K562 (cell line): ENCODE measurements around the gene TMSB15A. TPM values are rescaled to one million over a fixed set of nuclear protein-coding genes. Genes with fewer than 3 reads are reported as not detected.

ENCODE experiments used
- ATAC-seq: fragments of 200-7000 bp; cut with Tn5 transposase; 3 replicates; pipeline ENCODE4 v1.9.1; 2020; ENCODE audit warnings: moderate library complexity
- Bru-seq: library from RNA; stranded (reverse); fragments of 400-500 nt; gene quantifications from one replicate; lab custom pipeline; 2021; lab: Mats Ljungman, UMichigan
- BruChase-seq, 2 experiments: library from RNA; stranded (reverse); fragments of 400-500 nt; gene quantifications; one replicate each; lab custom pipeline; 2021; lab: Mats Ljungman, UMichigan
- BruUV-seq: library from RNA; stranded (reverse); fragments of 400-500 nt; replicated peaks from 2 replicates; lab custom pipeline; 2021; lab: Mats Ljungman, UMichigan
- CTCF ChIA-PET: fragments of 300-600 bp; formaldehyde crosslinking; extraction: SDS; loops from one replicate; lab custom pipeline; 2021; ENCODE audit warnings: low intra/inter-chr PET ratio; lab: Yijun Ruan, JAX
- POLR2A ChIA-PET: fragments of 300-600, 350-650 bp; sonication (Branson Sonifier 250); formaldehyde crosslinking; extraction: SDS; loops from one replicate; lab custom pipeline; 2021; ENCODE audit warnings: antibody characterized with exemption, inconsistent platforms; lab: Yijun Ruan, JAX
- DNase-seq, 4 experiments: peaks; one replicate each; pipeline versions ENCODE4 v3.0.0 to v3.0.0-alpha.2; 2011 to 2018; ENCODE audit warnings: low spot score in 3 of 4, mixed read lengths in 3 of 4; ENCODE audit errors: extremely low read depth in 1 of 4
- FAIRE-seq: peaks from 2 replicates; lab custom pipeline; 2011; peaks lifted over from hg19 to GRCh38; lab: Jason Lieb, UNC
- H2AFZ ChIP-seq: 2 replicates; pipeline ENCODE4 v1.6.0; 2011; ENCODE audit warnings: low read depth, low read length, control low read depth, inconsistent platforms
- H3K27ac ChIP-seq: fragments of 200-600 bp; 3 replicates; pipeline ENCODE4 v1.8.0; 2011; ENCODE audit warnings: low read depth, mild to moderate bottlenecking, control low read depth, inconsistent platforms, low read length, moderate library complexity, mixed read lengths; ENCODE audit errors: extremely low read depth
- H3K27me3 ChIP-seq, 2 experiments: fragments of 300-600 bp in 1 of 2; 2 replicates in 1 of 2; 3 replicates in 1 of 2; pipeline versions ENCODE4 v1.6.0 to v1.8.0; 2011; ENCODE audit warnings: inconsistent platforms in 2 of 2, low read length in 2 of 2, mild to moderate bottlenecking in 1 of 2, mixed read lengths in 1 of 2, moderate library complexity in 1 of 2; ENCODE audit not compliant: control insufficient read depth in 2 of 2, insufficient read depth in 2 of 2
- H3K36me3 ChIP-seq: fragments of 300-600 bp; 3 replicates; pipeline ENCODE4 v1.8.0; 2011; ENCODE audit warnings: mild to moderate bottlenecking, low read length, inconsistent platforms; ENCODE audit not compliant: control insufficient read depth, insufficient read depth
- H3K4me1 ChIP-seq, 2 experiments: fragments of 200-600 bp in 1 of 2; replicated peaks in 1 of 2; 2 replicates in 1 of 2; 3 replicates in 1 of 2; pipeline versions ENCODE4 v1.5.1 to v1.8.0; 2011; ENCODE audit warnings: inconsistent platforms in 2 of 2, low read length in 2 of 2, mild to moderate bottlenecking in 1 of 2, mixed read lengths in 1 of 2, moderate library complexity in 1 of 2; ENCODE audit not compliant: control insufficient read depth in 2 of 2, insufficient read depth in 2 of 2
- H3K4me2 ChIP-seq: 2 replicates; pipeline ENCODE4 v1.6.1; 2011; ENCODE audit warnings: low read length, control low read depth, inconsistent platforms, mixed read lengths; ENCODE audit not compliant: insufficient read depth
- H3K4me3 ChIP-seq: fragments of 200-600 bp; sonication (generic), shearing (Covaris generic); 2 replicates; pipeline ENCODE4 v1.5.1; 2016; ENCODE audit warnings: control low read depth, inconsistent platforms
- H3K79me2 ChIP-seq: fragments of 200-600 bp; 3 replicates; pipeline ENCODE4 v1.8.0; 2011; ENCODE audit warnings: low read length, inconsistent platforms; ENCODE audit not compliant: control insufficient read depth, insufficient read depth
- H3K9ac ChIP-seq, 2 experiments: 2 replicates each; pipeline versions ENCODE4 v1.6.0 to v1.6.1; 2011; ENCODE audit warnings: low read depth in 2 of 2, low read length in 2 of 2, control low read depth in 1 of 2, inconsistent platforms in 1 of 2, mild to moderate bottlenecking in 1 of 2, mixed read lengths in 1 of 2; ENCODE audit not compliant: insufficient read depth in 1 of 2
- H3K9me1 ChIP-seq: one replicate; pipeline ENCODE4 v1.6.0; 2011; ENCODE audit warnings: inconsistent platforms, mild to moderate bottlenecking, low read length, moderate library complexity; ENCODE audit not compliant: control insufficient read depth, insufficient read depth
- H3K9me3 ChIP-seq: replicated peaks from 2 replicates; pipeline ENCODE4 v1.5.1; 2011; ENCODE audit warnings: low read depth, low read length, inconsistent platforms; ENCODE audit not compliant: control insufficient read depth, insufficient read depth
- H4K20me1 ChIP-seq: replicated peaks from 2 replicates; pipeline ENCODE4 v1.6.1; 2011; ENCODE audit warnings: low read length, inconsistent platforms, mixed read lengths; ENCODE audit not compliant: control insufficient read depth, insufficient read depth
- MGA ChIP-seq: fragments of 450-650 bp; IDR thresholded peaks from 2 replicates; pipeline ENCODE4 v1.6.1; 2016; ENCODE audit warnings: mild to moderate bottlenecking, moderate library complexity
- NFYB ChIP-seq: IDR thresholded peaks from 2 replicates; pipeline ENCODE4 v1.6.1; 2011; ENCODE audit warnings: mild to moderate bottlenecking, moderate library complexity; ENCODE audit not compliant: insufficient read length; ENCODE audit errors: extremely low read depth
- ZNF408 ChIP-seq: fragments of 250-450 bp; sonication (Bioruptor Pico); IDR thresholded peaks from 2 replicates; pipeline ENCODE4 v1.4.0; 2020; ENCODE audit warnings: low read depth, mild to moderate bottlenecking, moderate library complexity
- WGBS: fragments of 100-300 bp; shearing (Covaris generic); methylation state at CpG from one replicate; pipeline ENCODE4 v1.1.6; 2016; ENCODE audit warnings: low coverage, mixed read lengths; ENCODE audit not compliant: insufficient coverage; ENCODE audit errors: missing lambda C conversion rate; 5-methylcytosine and 5-hydroxymethylcytosine counted together
- in situ Hi-C: fragments of 300-500 bp; cut with MboI; formaldehyde crosslinking; loops from 4 replicates; pipeline ENCODE4 v1.15.0; 2018; ENCODE audit warnings: inconsistent platforms, mixed read lengths
- intact Hi-C: fragments of 100-400 bp; cut with micrococcal nuclease; formaldehyde crosslinking; loops from 2 replicates; pipeline ENCODE4 v1.14.2; 2022
- long read RNA-seq, 3 experiments: library from polyadenylated mRNA in 2 of 3; library from RNA in 1 of 3; unstranded in 2 of 3; stranded (forward) in 1 of 3; transcript quantifications; one replicate each; pipeline ENCODE4 v2.0.0, GENCODE V29; 2019 to 2022
- polyA minus RNA-seq, 3 experiments: library from RNA; depleted of rRNA, polyadenylated mRNA; stranded (reverse); fragments of >200 nt; gene quantifications; 2 replicates each; pipeline ENCODE4 v1.2.3, GENCODE V29; 2011
- polyA plus RNA-seq, 8 experiments: library from polyadenylated mRNA; depleted of rRNA in 4 of 8; stranded (reverse) in 5 of 8; unstranded in 3 of 8; fragments of >200 nt; fragmentation: Nextera tagmentation in 2 of 8; fragmentation: Illumina TruSeq in 1 of 8; extraction: Ambion mirVana in 2 of 8; extraction: Trizol in 1 of 8; gene quantifications; 2 replicates each; pipeline versions ENCODE4 v1.2.1 to v1.2.3, GENCODE V29; 2011 to 2014; ENCODE audit warnings: inconsistent platforms in 1 of 8, missing spikeins in 1 of 8
- total RNA-seq, 7 experiments: library from RNA; depleted of rRNA in 6 of 7; stranded (reverse); fragments of >200 nt in 6 of 7; fragmentation: Illumina TruSeq in 2 of 7; extraction: Trizol in 2 of 7; gene quantifications; 2 replicates each; pipeline versions ENCODE4 v1.2.1 to v1.2.3, GENCODE V29; 2011 to 2021; ENCODE audit warnings: low replicate concordance in 1 of 7

The TMSB15A gene
- total RNA-seq (2011; cell fraction: chromatin; rRNA removed; ENCODE audit: low replicate concordance): not detected in 2 replicates
- not detected in 2 replicates for total RNA-seq (2011; cell fraction: nucleolus; rRNA removed)
- total RNA-seq (2011; cell fraction: nucleoplasm; rRNA removed): not detected in 2 replicates
- total RNA-seq (2014; rRNA removed): 0.49 and 1.1 TPM in 2 replicates
- 0.91 and 1.2 TPM in 2 replicates for total RNA-seq (2014; rRNA removed; fragmentation: Illumina TruSeq; extraction: Trizol)
- 0.54 and 0.87 TPM in 2 replicates for total RNA-seq (2015; rRNA removed; fragmentation: Illumina TruSeq; extraction: Trizol)
- total RNA-seq (2021): 0.49 TPM in 1 of 2 replicates, not detected in the other
- 0.61 and 1.6 TPM in 2 replicates for polyA plus RNA-seq (2011; rRNA removed)
- polyA plus RNA-seq (2011; cell fraction: cytosol; rRNA removed): 0.28 and 0.59 TPM in 2 replicates
- polyA plus RNA-seq (2011; cell fraction: nucleus; rRNA removed): 0.23 and 0.25 TPM in 2 replicates
- 0.53 and 1.6 TPM in 2 replicates for polyA plus RNA-seq (2012)
- polyA plus RNA-seq (2014; fragmentation: Illumina TruSeq; extraction: Trizol): 0.78 and 1.1 TPM in 2 replicates
- polyA plus RNA-seq (2014; fragmentation: Nextera tagmentation; extraction: Ambion mirVana): 1 to 10 TPM; 1.2 to 1.6 TPM
- 0.39 and 0.85 TPM in 2 replicates for polyA plus RNA-seq (2014; rRNA removed)
- not detected in 2 replicates for polyA minus RNA-seq (2011; rRNA and poly(A)+ RNA removed)
- not detected in 2 replicates for polyA minus RNA-seq (2011; cell fraction: cytosol; rRNA and poly(A)+ RNA removed)
- polyA minus RNA-seq (2011; cell fraction: nucleus; rRNA and poly(A)+ RNA removed): not detected in 2 replicates
- Bru-seq, nascent RNA: percentile 27 among the genes with signal in this experiment
- BruChase-seq, experiment 1, labeled RNA remaining after a 2-hour chase: not detected
- percentile 23 among the genes with signal in this experiment for BruChase-seq, experiment 2, labeled RNA remaining after a 6-hour chase
- long read RNA-seq, experiment 1: 0 reads
- long read RNA-seq, experiment 2, partial matches to known transcripts: 0 of 1 reads
- long read RNA-seq, experiment 2, other reads (novel, unspliced or antisense): 0 of 1 reads
- long read RNA-seq, experiment 3: 0 reads

- in situ Hi-C loops (no loop called here), intact Hi-C loops (no loop called here)
- Histone ChIP-seq H3K4me3 (peak within 1 kb of the TSS; percentile 25; the same call in 1 of the 2 replicates), H3K36me3 (no peaks in the 10 kb centered on the region), H3K4me2 (peak within 1 kb of the TSS; percentile 58), H3K79me2 (no peaks in the 10 kb centered on the region), H3K9me3 (no peaks in the 10 kb centered on the region), H3K4me1 (peaks cover 0 to 6% of the 10 kb centered on the region in 2 experiments; a peak in 2 of 5 replicates), H3K9me1 (no peaks in the 10 kb centered on the region), H2AFZ (peak within 1 kb of the TSS; percentile 72; the same call in 1 of the 2 replicates), H4K20me1 (no peaks in the 10 kb centered on the region), H3K9ac (peak within 1 kb of the TSS in 1 of 2 experiments; percentile 82; a peak in 2 of 4 replicates), H3K27me3 (peaks cover 2 to 7% of the 10 kb centered on the region in 2 experiments; a peak in 3 of 5 replicates), H3K27ac (no peak within 1 kb of the TSS)
- CTCF ChIA-PET: no interaction called here
- POLR2A ChIA-PET: no interaction called here
- FAIRE-seq: no peak
- 7% methylated on average over 39 of the region's 62 CpGs for WGBS
- BruUV-seq: no TSS peak
- DNase-seq: peak; percentile 64 to 82 (median 78)
- peak; percentile 99 for ATAC-seq
- TF ChIP-seq MGA (peak; percentile 63), ZNF408 (CRISPR knock-in tag) (no peak), NFYB (peak; percentile 59)
Measured at GRCh38 chrX:102515975-102516941, at the start of gene TMSB15A. TMSB15A (minus strand) TSS chrX:102516739.
